Hepatocyte (in vitro differentiated cells): ENCODE measurements around the gene GRK4. TPM values are rescaled to one million over a fixed set of nuclear protein-coding genes. Genes with fewer than 3 reads are reported as not detected.

Experiments
- DNase-seq: peaks from one replicate; pipeline ENCODE4 v3.0.0-alpha.2; 2016; ENCODE audit warnings: low spot score
- H2AFZ ChIP-seq: fragments of 200-600 bp; sonication (generic); 2 replicates; pipeline ENCODE4 v1.6.0; 2016; ENCODE audit warnings: antibody characterized with exemption, mild to moderate bottlenecking
- H3K27ac ChIP-seq: fragments of 200-600 bp; sonication (generic); 2 replicates; pipeline ENCODE4 v1.5.1; 2016; ENCODE audit warnings: mild to moderate bottlenecking
- H3K27me3 ChIP-seq: fragments of 200-600 bp; sonication (generic); 2 replicates; pipeline ENCODE4 v1.6.1; 2016
- H3K36me3 ChIP-seq: fragments of 200-600 bp; sonication (generic); replicated peaks from 2 replicates; pipeline ENCODE4 v1.5.1; 2016; ENCODE audit warnings: low read depth; ENCODE audit not compliant: insufficient read depth
- H3K4me1 ChIP-seq: fragments of 200-600 bp; sonication (generic); 2 replicates; pipeline ENCODE4 v1.5.1; 2016; ENCODE audit warnings: mild to moderate bottlenecking, moderate library complexity; ENCODE audit not compliant: insufficient read depth
- H3K4me2 ChIP-seq: fragments of 200-600 bp; sonication (generic); 2 replicates; pipeline ENCODE4 v1.6.0; 2016
- H3K4me3 ChIP-seq: fragments of 200-600 bp; sonication (generic); 2 replicates; pipeline ENCODE4 v1.5.1; 2016; ENCODE audit warnings: mild to moderate bottlenecking
- H3K79me2 ChIP-seq: fragments of 200-600 bp; sonication (generic); 2 replicates; pipeline ENCODE4 v1.6.0; 2017; ENCODE audit warnings: mild to moderate bottlenecking
- H3K9me2 ChIP-seq: fragments of 200-600 bp; sonication (generic); replicated peaks from 2 replicates; pipeline ENCODE4 v1.6.0; 2017; ENCODE audit warnings: mild to moderate bottlenecking; ENCODE audit not compliant: insufficient read depth
- H3K9me3 ChIP-seq: fragments of 200-600 bp; sonication (generic); 2 replicates; pipeline ENCODE4 v1.5.1; 2016; ENCODE audit warnings: low read depth, mild to moderate bottlenecking
- H4K20me1 ChIP-seq: fragments of 200-600 bp; sonication (generic); 2 replicates; pipeline ENCODE4 v1.6.0; 2016; ENCODE audit warnings: mild to moderate bottlenecking; ENCODE audit not compliant: insufficient read depth, poor library complexity, severe bottlenecking
- EZH2 ChIP-seq: fragments of 200-600 bp; sonication (generic); IDR thresholded peaks from 2 replicates; pipeline ENCODE4 v1.6.1; 2016; ENCODE audit warnings: antibody characterized with exemption, mild to moderate bottlenecking, borderline replicate concordance
- EZH2phosphoT487 ChIP-seq: fragments of 200-600 bp; sonication (generic); IDR thresholded peaks from one replicate; pipeline ENCODE4 v1.6.1; 2018; ENCODE audit warnings: antibody characterized with exemption, mild to moderate bottlenecking, low read depth, moderate library complexity; ENCODE audit not compliant: unreplicated experiment, severe bottlenecking
- WGBS: methylation state at CpG from one replicate; pipeline ENCODE4 v1.1.6; 2016; ENCODE audit warnings: low lambda C conversion rate; ENCODE audit errors: missing lambda C conversion rate; 5-methylcytosine and 5-hydroxymethylcytosine counted together
- polyA plus RNA-seq: library from polyadenylated mRNA; unstranded; fragments of >200 nt; fragmentation: Nextera tagmentation; extraction: Ambion mirVana; gene quantifications from 2 replicates; pipeline ENCODE4 v1.2.1, GENCODE V29; 2016
- total RNA-seq: library from RNA; depleted of rRNA; stranded (reverse); fragments of >200 nt; gene quantifications from 2 replicates; pipeline ENCODE4 v1.2.3, GENCODE V29; 2014
- TF ChIP-seq, protein P1 (sequence below): fragments of 200-600 bp; sonication (generic); IDR thresholded peaks from 2 replicates; pipeline ENCODE4 v1.5.1; 2016; ENCODE audit warnings: antibody characterized with exemption, mild to moderate bottlenecking; ENCODE audit not compliant: poor library complexity

Gene GRK4
- total and polyA plus RNA-seq, 2 experiments from 2014 or later: 4.9 to 6.1 TPM

DNA sequence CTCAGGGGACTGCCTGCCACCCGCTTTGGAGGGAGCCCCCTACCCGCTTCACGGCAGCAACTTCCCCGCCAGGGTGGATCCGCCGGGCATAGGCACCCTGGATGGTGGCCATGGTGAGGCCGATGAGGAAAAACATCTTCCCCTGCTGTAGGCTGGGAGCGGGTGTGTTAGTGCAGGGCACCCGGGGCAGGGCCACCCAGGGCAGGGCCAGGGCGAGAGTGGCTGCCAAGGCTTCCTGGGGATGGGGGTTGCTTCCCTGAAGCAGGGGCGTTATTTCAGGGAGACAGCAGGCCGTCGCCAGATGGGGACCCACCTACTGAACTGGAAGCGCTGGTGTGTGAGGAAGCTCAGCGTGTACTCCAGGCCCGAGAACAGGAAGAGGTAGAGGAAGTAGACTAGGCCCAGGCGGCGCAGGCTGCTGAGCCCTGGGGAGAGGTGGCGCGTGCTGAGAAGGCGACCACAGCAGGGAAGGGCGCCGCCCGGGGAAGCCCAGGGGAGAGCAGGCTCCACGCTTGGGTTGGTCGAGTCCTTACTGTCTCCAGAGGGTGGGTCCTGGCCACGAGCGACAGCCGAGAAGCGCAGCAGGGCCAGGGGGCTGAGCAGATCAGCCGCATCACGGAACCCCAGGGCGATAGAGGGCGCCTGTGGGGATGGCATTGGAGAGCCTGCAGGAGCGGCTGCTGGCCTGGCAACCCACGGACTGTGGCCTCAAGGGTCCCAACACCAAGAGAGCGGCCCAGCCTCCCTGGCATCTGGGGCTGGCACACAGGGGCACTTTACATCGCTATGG is 31.7 kb upstream of the GRK4 start:
- H3K4me2 ChIP-seq: no peak overlapping the region
- H3K27ac ChIP-seq: no peak overlapping the region
- no peak overlapping the region for H3K4me3 ChIP-seq
- no peak for TF ChIP-seq EZH2
- no peak for TF ChIP-seq EZH2phosphoT487
- TF ChIP-seq, protein P1, sequence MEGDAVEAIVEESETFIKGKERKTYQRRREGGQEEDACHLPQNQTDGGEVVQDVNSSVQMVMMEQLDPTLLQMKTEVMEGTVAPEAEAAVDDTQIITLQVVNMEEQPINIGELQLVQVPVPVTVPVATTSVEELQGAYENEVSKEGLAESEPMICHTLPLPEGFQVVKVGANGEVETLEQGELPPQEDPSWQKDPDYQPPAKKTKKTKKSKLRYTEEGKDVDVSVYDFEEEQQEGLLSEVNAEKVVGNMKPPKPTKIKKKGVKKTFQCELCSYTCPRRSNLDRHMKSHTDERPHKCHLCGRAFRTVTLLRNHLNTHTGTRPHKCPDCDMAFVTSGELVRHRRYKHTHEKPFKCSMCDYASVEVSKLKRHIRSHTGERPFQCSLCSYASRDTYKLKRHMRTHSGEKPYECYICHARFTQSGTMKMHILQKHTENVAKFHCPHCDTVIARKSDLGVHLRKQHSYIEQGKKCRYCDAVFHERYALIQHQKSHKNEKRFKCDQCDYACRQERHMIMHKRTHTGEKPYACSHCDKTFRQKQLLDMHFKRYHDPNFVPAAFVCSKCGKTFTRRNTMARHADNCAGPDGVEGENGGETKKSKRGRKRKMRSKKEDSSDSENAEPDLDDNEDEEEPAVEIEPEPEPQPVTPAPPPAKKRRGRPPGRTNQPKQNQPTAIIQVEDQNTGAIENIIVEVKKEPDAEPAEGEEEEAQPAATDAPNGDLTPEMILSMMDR: no peak
- H4K20me1 ChIP-seq: no peaks in the 10 kb centered on the region
- no peaks in the 10 kb centered on the region for H3K9me2 ChIP-seq
- H3K4me1 ChIP-seq: peaks cover 25% of the 10 kb centered on the region
- peaks cover 26% of the 10 kb centered on the region for H3K79me2 ChIP-seq
- H2AFZ ChIP-seq: no peak overlapping the region
- 96% methylated on average over 34 of the region's 38 CpGs for WGBS
- H3K27me3 ChIP-seq: no peaks in the 10 kb centered on the region
- no peaks in the 10 kb centered on the region for H3K9me3 ChIP-seq
- no peak for DNase-seq
- no peaks in the 10 kb centered on the region for H3K36me3 ChIP-seq

DNA sequence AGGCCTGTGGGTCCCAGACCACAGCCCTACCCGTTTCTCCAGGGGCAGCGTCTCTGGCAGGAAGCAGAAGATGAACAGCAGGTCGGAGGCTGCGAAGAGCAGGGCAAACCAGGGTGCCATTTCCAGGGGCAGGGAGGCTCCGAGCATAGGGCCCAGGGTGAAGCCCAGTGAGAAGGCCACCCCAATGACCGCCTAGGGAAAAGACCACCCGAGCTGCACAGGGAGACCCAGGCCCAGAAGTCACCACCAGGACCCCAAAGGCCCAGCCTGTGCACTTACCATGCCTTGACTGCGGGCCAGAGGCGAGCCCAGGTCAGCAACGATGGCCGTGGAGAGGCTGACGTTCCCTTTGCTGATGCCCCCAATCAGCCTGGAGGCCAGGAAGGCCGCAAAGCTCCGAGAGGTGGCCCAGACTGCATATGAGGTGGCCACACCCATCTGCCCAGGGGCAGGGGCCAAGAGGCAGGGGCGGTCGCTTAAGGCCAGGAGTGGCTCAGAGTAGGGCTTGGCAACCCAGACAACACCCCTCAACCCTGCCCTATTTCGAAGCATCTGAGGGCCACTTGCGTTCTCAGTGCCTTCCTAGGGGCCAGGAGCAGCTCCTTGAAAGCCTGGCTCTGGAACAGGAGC is 30.9 kb upstream of the GRK4 start:
- Histone ChIP-seq H3K4me1 (peaks cover 29% of the 10 kb centered on the region), H3K79me2 (peaks cover 28% of the 10 kb centered on the region), H3K27me3 (no peaks in the 10 kb centered on the region), H3K9me3 (no peaks in the 10 kb centered on the region), H2AFZ (no peak overlapping the region), H3K4me2 (peak overlapping the region; percentile 94), H4K20me1 (no peaks in the 10 kb centered on the region), H3K27ac (no peak overlapping the region), H3K9me2 (no peaks in the 10 kb centered on the region), H3K36me3 (no peaks in the 10 kb centered on the region), H3K4me3 (no peak overlapping the region)
- no peak for DNase-seq
- TF ChIP-seq, protein P1: no peak
- TF ChIP-seq EZH2 (no peak), EZH2phosphoT487 (no peak)
- WGBS: 93% methylated on average over 18 of the region's 18 CpGs

DNA sequence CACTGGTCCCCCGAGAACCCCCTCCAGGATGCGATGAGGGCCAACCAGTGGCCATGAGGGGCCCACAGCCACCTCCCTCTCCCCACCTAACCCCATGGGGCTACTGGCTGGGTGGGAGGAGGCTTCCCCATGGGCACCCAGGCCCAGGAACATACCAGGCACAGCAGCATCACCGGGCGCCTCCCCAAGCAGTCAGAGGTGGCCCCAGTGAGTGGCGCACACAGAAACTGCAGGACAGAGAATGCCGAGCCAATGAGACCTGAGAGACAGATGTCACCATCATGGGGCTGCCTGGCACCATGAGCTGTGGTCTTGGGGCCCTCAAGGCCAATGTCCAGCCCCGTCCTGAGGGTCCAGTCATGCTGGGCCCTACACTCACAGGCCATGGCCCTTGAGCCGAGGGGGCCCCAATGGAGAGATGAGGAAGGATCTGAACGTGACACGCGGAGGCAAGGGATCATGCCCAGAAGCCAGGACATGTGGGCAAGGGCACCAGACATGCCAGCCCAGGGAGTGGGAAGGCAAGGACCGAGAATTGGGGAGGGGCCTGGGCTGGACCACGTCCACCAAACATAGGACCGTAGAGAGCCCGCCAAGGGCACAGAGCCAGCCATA is 30.3 kb upstream of the GRK4 start:
- 90% methylated on average over 15 of the region's 15 CpGs for WGBS
- peak overlapping the region; percentile 50 for H3K27ac ChIP-seq
- no peak overlapping the region for H3K4me3 ChIP-seq
- H3K9me2 ChIP-seq: no peaks in the 10 kb centered on the region
- peak overlapping the region; percentile 94 for H3K4me2 ChIP-seq
- DNase-seq: no peak
- H3K9me3 ChIP-seq: no peaks in the 10 kb centered on the region
- H4K20me1 ChIP-seq: no peaks in the 10 kb centered on the region
- no peaks in the 10 kb centered on the region for H3K27me3 ChIP-seq
- H2AFZ ChIP-seq: no peak overlapping the region
- TF ChIP-seq EZH2phosphoT487 (no peak), EZH2 (no peak)
- TF ChIP-seq, protein P1: no peak
- no peaks in the 10 kb centered on the region for H3K36me3 ChIP-seq
- H3K4me1 ChIP-seq: peaks cover 29% of the 10 kb centered on the region
- peaks cover 28% of the 10 kb centered on the region for H3K79me2 ChIP-seq
